Karpas-422 (cell line): Measurements from ENCODE around the gene AXIN1. TPM values are rescaled to one million over a fixed set of nuclear protein-coding genes. Genes with fewer than 3 reads are reported as not detected.
"Not testable (repeated sequence)": the region's sequence is repeated elsewhere in the genome, so short reads cannot be mapped to it uniquely, and the experiment has no call there.

Experiments
- DNase-seq: peaks from one replicate; pipeline ENCODE4 v3.0.0-alpha.2; 2015
- H2AFZ ChIP-seq: fragments of 200-600 bp; sonication (generic); 2 replicates; pipeline ENCODE4 v1.6.1; 2014; ENCODE audit warnings: antibody characterized with exemption, low read length, mixed read lengths
- H3K27ac ChIP-seq: fragments of 200-600 bp; sonication (generic); 2 replicates; pipeline ENCODE4 v1.5.1; 2014; ENCODE audit warnings: mild to moderate bottlenecking, low read length, moderate library complexity
- H3K27me3 ChIP-seq: fragments of 200-600 bp; sonication (generic); 2 replicates; pipeline ENCODE4 v1.6.1; 2014; ENCODE audit warnings: low read length, mixed read lengths
- H3K36me3 ChIP-seq: fragments of 200-600 bp; sonication (generic); 2 replicates; pipeline ENCODE4 v1.6.1; 2014; ENCODE audit warnings: low read length, mixed read lengths; ENCODE audit not compliant: insufficient read depth
- H3K4me1 ChIP-seq: fragments of 200-600 bp; sonication (generic); 2 replicates; pipeline ENCODE4 v1.6.1; 2014; ENCODE audit warnings: mild to moderate bottlenecking, low read length, mixed read lengths
- H3K4me2 ChIP-seq: fragments of 200-600 bp; sonication (generic); 2 replicates; pipeline ENCODE4 v1.6.1; 2014; ENCODE audit warnings: low read length, low read depth, mild to moderate bottlenecking; ENCODE audit not compliant: poor library complexity, severe bottlenecking
- H3K4me3 ChIP-seq: fragments of 200-600 bp; sonication (generic); 2 replicates; pipeline ENCODE4 v1.5.1; 2014; ENCODE audit warnings: mild to moderate bottlenecking, antibody characterized with exemption, low read length, mixed read lengths
- H3K79me2 ChIP-seq: fragments of 200-600 bp; sonication (generic); 2 replicates; pipeline ENCODE4 v1.6.1; 2014; ENCODE audit warnings: mild to moderate bottlenecking, low read length, mixed read lengths
- H3K9ac ChIP-seq: fragments of 200-600 bp; sonication (generic); 2 replicates; pipeline ENCODE4 v1.6.0; 2014; ENCODE audit warnings: low read length
- H3K9me2 ChIP-seq: fragments of 200-600 bp; sonication (generic), shearing (Covaris generic); replicated peaks from 2 replicates; pipeline ENCODE4 v1.6.0; 2014; ENCODE audit warnings: mild to moderate bottlenecking, low read length, moderate library complexity; ENCODE audit not compliant: insufficient read depth
- H3K9me3 ChIP-seq: fragments of 300-700, 200-600 bp; sonication (generic); 2 replicates; pipeline ENCODE4 v1.6.1; 2014; ENCODE audit warnings: low read length, mixed read lengths
- H4K20me1 ChIP-seq: fragments of 200-600 bp; sonication (generic); 2 replicates; pipeline ENCODE4 v1.6.1; 2014; ENCODE audit warnings: mild to moderate bottlenecking, antibody characterized with exemption, low read length, low read depth; ENCODE audit not compliant: insufficient read depth
- total RNA-seq: library from RNA; depleted of rRNA; stranded (reverse); fragments of >200 nt; shearing (Covaris generic); gene quantifications from 2 replicates; pipeline ENCODE4 v1.2.3, GENCODE V29; 2014; ENCODE audit warnings: low replicate concordance

Gene AXIN1
- total RNA-seq, 1 experiment from 2014 or later, result 14.6 TPM

DNA sequence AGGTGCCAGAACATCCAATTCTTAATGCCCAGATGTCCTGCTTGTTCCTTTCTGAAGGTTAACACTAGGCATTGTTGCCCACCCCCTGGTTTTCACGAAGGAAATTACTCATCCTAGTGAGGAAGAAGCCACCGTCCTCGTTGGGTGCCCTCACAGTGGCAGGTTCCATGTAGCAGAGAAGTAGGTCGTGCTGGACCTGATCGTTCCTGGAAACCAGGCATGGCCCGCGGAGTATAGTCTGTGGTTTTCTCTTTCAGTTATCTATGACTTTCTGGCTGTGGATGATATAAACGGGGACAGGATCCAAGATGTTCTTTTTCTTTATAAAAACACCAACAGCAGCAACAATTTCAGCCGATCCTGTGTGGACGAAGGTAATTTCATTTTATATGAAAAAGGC is 93.3 kb downstream of the AXIN1 start:
- H3K4me3 ChIP-seq, result no peak overlapping the region
- H3K9me2 ChIP-seq, result no peaks in the 10 kb centered on the region
- no peaks in the 10 kb centered on the region for H3K79me2 ChIP-seq
- H3K27me3 ChIP-seq, result no peaks in the 10 kb centered on the region
- H3K36me3 ChIP-seq, result no peaks in the 10 kb centered on the region
- H3K27ac ChIP-seq, result no peak overlapping the region
- H4K20me1 ChIP-seq, result no peaks in the 10 kb centered on the region
- H3K9me3 ChIP-seq, result no peaks in the 10 kb centered on the region
- no peaks in the 10 kb centered on the region for H3K4me1 ChIP-seq
- H3K4me2 ChIP-seq, result no peak overlapping the region
- DNase-seq, result no peak
- no peak overlapping the region for H3K9ac ChIP-seq
- no peak overlapping the region for H2AFZ ChIP-seq

DNA sequence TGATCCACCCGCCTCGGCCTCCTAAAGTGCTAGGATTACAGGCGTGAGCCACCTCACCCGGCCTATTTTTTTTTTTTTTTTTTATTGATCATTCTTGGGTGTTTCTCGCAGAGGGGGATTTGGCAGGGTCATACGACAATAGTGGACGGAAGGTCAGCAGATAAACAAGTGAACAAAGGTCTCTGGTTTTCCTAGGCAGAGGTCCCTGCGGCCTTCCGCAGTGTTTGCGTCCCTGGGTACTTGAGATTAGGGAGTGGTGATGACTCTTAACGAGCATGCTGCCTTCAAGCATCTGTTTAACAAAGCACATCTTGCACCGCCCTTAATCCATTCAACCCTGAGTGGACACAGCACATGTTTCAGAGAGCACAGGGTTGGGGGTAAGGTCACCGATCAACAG is 94.4 kb downstream of the AXIN1 start:
- H3K36me3 ChIP-seq, H3K4me3 ChIP-seq, H3K27me3 ChIP-seq, H3K9ac ChIP-seq, H4K20me1 ChIP-seq, H2AFZ ChIP-seq, H3K9me3 ChIP-seq, DNase-seq, H3K4me2 ChIP-seq, H3K9me2 ChIP-seq, H3K27ac ChIP-seq, H3K4me1 ChIP-seq, H3K79me2 ChIP-seq: not testable (repeated sequence)

GRCh38 chr16:255183-255582 is 97.3 kb downstream of the AXIN1 start:
- no peaks in the 10 kb centered on the region for H3K4me1 ChIP-seq
- H3K27me3 ChIP-seq, result no peaks in the 10 kb centered on the region
- H2AFZ ChIP-seq, result no peak overlapping the region
- H3K9me3 ChIP-seq, result no peaks in the 10 kb centered on the region
- H3K4me2 ChIP-seq, result no peak overlapping the region
- no peak overlapping the region for H3K9ac ChIP-seq
- no peaks in the 10 kb centered on the region for H3K79me2 ChIP-seq
- H3K9me2 ChIP-seq, result no peaks in the 10 kb centered on the region
- no peak overlapping the region for H3K27ac ChIP-seq
- no peaks in the 10 kb centered on the region for H4K20me1 ChIP-seq
- H3K36me3 ChIP-seq, result no peaks in the 10 kb centered on the region
- DNase-seq, result no peak
- no peak overlapping the region for H3K4me3 ChIP-seq

DNA sequence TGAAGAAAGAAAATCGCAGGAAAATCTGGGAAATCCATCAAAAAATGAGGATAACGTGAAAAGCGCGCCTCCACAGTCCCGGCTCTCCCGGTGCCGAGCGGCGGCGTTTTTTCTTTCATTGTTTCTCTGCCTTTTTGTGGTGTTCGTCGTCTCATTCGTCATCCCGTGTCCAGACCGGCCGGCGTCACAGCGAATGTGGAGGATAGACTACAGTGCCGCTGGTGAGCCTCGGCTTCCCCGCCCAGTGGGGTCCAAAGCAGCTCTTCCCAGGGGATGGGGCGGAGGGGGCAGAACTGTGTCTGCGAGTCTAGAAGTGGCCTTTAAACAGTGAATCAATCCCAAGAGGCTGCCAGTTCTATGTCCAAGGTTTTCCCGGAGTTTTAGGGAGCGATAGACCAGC is 98.1 kb downstream of the AXIN1 start:
- Histone ChIP-seq H3K9me3 (no peaks in the 10 kb centered on the region), H3K9ac (no peak overlapping the region), H4K20me1 (no peaks in the 10 kb centered on the region), H3K4me3 (no peak overlapping the region), H2AFZ (no peak overlapping the region), H3K79me2 (no peaks in the 10 kb centered on the region), H3K4me1 (no peaks in the 10 kb centered on the region), H3K36me3 (no peaks in the 10 kb centered on the region), H3K27me3 (no peaks in the 10 kb centered on the region), H3K9me2 (no peaks in the 10 kb centered on the region), H3K4me2 (no peak overlapping the region), H3K27ac (no peak overlapping the region)
- no peak for DNase-seq

GRCh38 chr16:253833-254232 is 98.7 kb downstream of the AXIN1 start:
- H3K4me2 ChIP-seq, result no peak overlapping the region
- H4K20me1 ChIP-seq, result no peaks in the 10 kb centered on the region
- DNase-seq, result no peak
- H3K27ac ChIP-seq, result no peak overlapping the region
- H3K27me3 ChIP-seq, result no peaks in the 10 kb centered on the region
- H3K79me2 ChIP-seq, result no peaks in the 10 kb centered on the region; the same call in 1 of the 2 replicates
- H3K9me2 ChIP-seq, result no peaks in the 10 kb centered on the region
- H3K9ac ChIP-seq, result no peak overlapping the region
- H3K4me3 ChIP-seq, result no peak overlapping the region
- H2AFZ ChIP-seq, result no peak overlapping the region
- H3K4me1 ChIP-seq, result no peaks in the 10 kb centered on the region
- H3K36me3 ChIP-seq, result no peaks in the 10 kb centered on the region
- H3K9me3 ChIP-seq, result no peaks in the 10 kb centered on the region

GRCh38 chr16:252366-253337 is 99.9 kb downstream of the AXIN1 start:
- H2AFZ ChIP-seq, result no peak overlapping the region
- H3K9me3 ChIP-seq, result no peaks in the 10 kb centered on the region
- H3K36me3 ChIP-seq, result no peaks in the 10 kb centered on the region
- H4K20me1 ChIP-seq, result no peaks in the 10 kb centered on the region
- no peaks in the 10 kb centered on the region for H3K27me3 ChIP-seq
- no peak overlapping the region for H3K9ac ChIP-seq
- no peak for DNase-seq
- no peak overlapping the region for H3K4me3 ChIP-seq
- no peaks in the 10 kb centered on the region for H3K4me1 ChIP-seq
- H3K27ac ChIP-seq, result no peak overlapping the region
- no peaks in the 10 kb centered on the region; the same call in 1 of the 2 replicates for H3K79me2 ChIP-seq
- no peak overlapping the region for H3K4me2 ChIP-seq
- no peaks in the 10 kb centered on the region for H3K9me2 ChIP-seq

GRCh38 chr16:249431-249830 is 103.1 kb downstream of the AXIN1 start:
- Histone ChIP-seq H3K79me2 (peaks cover 11% of the 10 kb centered on the region; the same call in 1 of the 2 replicates), H3K9me2 (no peaks in the 10 kb centered on the region), H3K4me3 (no peak overlapping the region), H3K27me3 (no peaks in the 10 kb centered on the region), H3K9me3 (no peaks in the 10 kb centered on the region), H3K27ac (no peak overlapping the region), H2AFZ (no peak overlapping the region), H3K4me1 (no peaks in the 10 kb centered on the region), H4K20me1 (no peaks in the 10 kb centered on the region), H3K4me2 (no peak overlapping the region), H3K9ac (no peak overlapping the region), H3K36me3 (no peaks in the 10 kb centered on the region)
- no peak for DNase-seq

GRCh38 chr16:247027-247426 is 105.5 kb downstream of the AXIN1 start:
- H3K27ac ChIP-seq, result no peak overlapping the region
- no peaks in the 10 kb centered on the region for H3K9me3 ChIP-seq
- H3K4me2 ChIP-seq, result no peak overlapping the region
- no peak overlapping the region for H2AFZ ChIP-seq
- no peak overlapping the region for H3K4me3 ChIP-seq
- H3K9me2 ChIP-seq, result no peaks in the 10 kb centered on the region
- H3K9ac ChIP-seq, result no peak overlapping the region
- H3K4me1 ChIP-seq, result no peaks in the 10 kb centered on the region
- no peaks in the 10 kb centered on the region for H4K20me1 ChIP-seq
- peaks cover 31% of the 10 kb centered on the region for H3K79me2 ChIP-seq
- H3K27me3 ChIP-seq, result no peaks in the 10 kb centered on the region
- no peak for DNase-seq
- H3K36me3 ChIP-seq, result no peaks in the 10 kb centered on the region
